Measurements from ENCODE around the gene CDH7.

The CDH7 gene

GRCh38 chr18:65906621-65907034 is 155.8 kb downstream of the CDH7 start:
- Histone ChIP-seq H3K4me1 (ENCODE audit: insufficient read depth, low read length) (no peaks in the 10 kb centered on the region), H2AFZ (ENCODE audit: low read depth, low read length) (no peak overlapping the region), H4K20me1 (ENCODE audit: insufficient read depth, low read length) (no peaks in the 10 kb centered on the region), H3K79me2 (ENCODE audit: insufficient read depth, low read length) (no peaks in the 10 kb centered on the region), H3K9me3 (ENCODE audit: insufficient read depth, low read length, severe bottlenecking) (no peaks in the 10 kb centered on the region), H3K27ac (ENCODE audit: low read length) (no peak overlapping the region), H3K4me2 (ENCODE audit: insufficient read depth, low read length) (no peak overlapping the region), H3K36me3 (ENCODE audit: insufficient read depth, low read length) (no peaks in the 10 kb centered on the region), H3K27me3 (ENCODE audit: insufficient read depth, low read length, poor library complexity) (no peaks in the 10 kb centered on the region), H3K9ac (ENCODE audit: low read depth, low read length) (no peak overlapping the region), H3K4me3 (ENCODE audit: low read depth in 1 of 2, low read length in 2 of 2) (no peak overlapping the region)
- no peak for DNase-seq
- no peak for ATAC-seq (ENCODE audit: insufficient read depth, low read depth)
- TF ChIP-seq CTCF (IDR thresholded peaks at IDR 0.05; ENCODE audit: borderline replicate concordance, extremely low read depth, low read length, poor library complexity, severe bottlenecking) = no peak
- no peak for TF ChIP-seq EZH2 (IDR thresholded peaks at IDR 0.05; ENCODE audit: borderline replicate concordance, low read depth, low read length, severe bottlenecking)

GRCh38 chr18:65907281-65907680 is 156.5 kb downstream of the CDH7 start:
- Histone ChIP-seq H3K9me3 (ENCODE audit: insufficient read depth, low read length, severe bottlenecking) (no peaks in the 10 kb centered on the region), H3K4me1 (ENCODE audit: insufficient read depth, low read length) (no peaks in the 10 kb centered on the region), H3K4me2 (ENCODE audit: insufficient read depth, low read length) (no peak overlapping the region), H3K27me3 (ENCODE audit: insufficient read depth, low read length, poor library complexity) (no peaks in the 10 kb centered on the region), H4K20me1 (ENCODE audit: insufficient read depth, low read length) (no peaks in the 10 kb centered on the region), H3K27ac (ENCODE audit: low read length) (no peak overlapping the region), H3K79me2 (ENCODE audit: insufficient read depth, low read length) (no peaks in the 10 kb centered on the region), H3K4me3 (ENCODE audit: low read depth in 1 of 2, low read length in 2 of 2) (no peak overlapping the region), H2AFZ (ENCODE audit: low read depth, low read length) (no peak overlapping the region), H3K36me3 (ENCODE audit: insufficient read depth, low read length) (no peaks in the 10 kb centered on the region), H3K9ac (ENCODE audit: low read depth, low read length) (no peak overlapping the region)
- no peak for TF ChIP-seq EZH2 (IDR thresholded peaks at IDR 0.05; ENCODE audit: borderline replicate concordance, low read depth, low read length, severe bottlenecking)
- no peak for TF ChIP-seq CTCF (IDR thresholded peaks at IDR 0.05; ENCODE audit: borderline replicate concordance, extremely low read depth, low read length, poor library complexity, severe bottlenecking)
- DNase-seq = no peak
- no peak for ATAC-seq (ENCODE audit: insufficient read depth, low read depth)

DNA sequence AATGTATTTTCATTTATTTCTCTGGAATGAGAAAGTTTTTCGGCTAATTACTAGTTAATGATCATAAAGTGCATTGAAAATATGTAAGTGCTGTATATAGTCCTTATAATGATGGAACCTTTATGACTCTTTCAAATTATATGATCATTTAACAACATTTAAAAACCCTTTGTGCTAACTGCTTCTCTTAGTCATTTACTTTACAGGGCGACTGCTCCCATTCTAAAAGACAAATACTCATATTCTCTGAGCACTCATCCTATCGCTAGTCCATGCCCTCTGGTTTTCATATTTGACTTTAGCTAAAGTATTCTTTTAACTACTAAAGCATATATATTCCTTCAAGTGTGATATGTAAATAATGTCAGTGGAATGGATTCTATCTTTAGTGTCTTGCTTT is 168.2 kb downstream of the CDH7 start:
- no peaks in the 10 kb centered on the region for H3K27me3 ChIP-seq (ENCODE audit: insufficient read depth, low read length, poor library complexity)
- H3K4me2 ChIP-seq (ENCODE audit: insufficient read depth, low read length) = no peak overlapping the region
- H3K4me3 ChIP-seq (ENCODE audit: low read depth in 1 of 2, low read length in 2 of 2) = no peak overlapping the region
- DNase-seq (no peak), ATAC-seq (ENCODE audit: insufficient read depth, low read depth) (no peak)
- H3K4me1 ChIP-seq (ENCODE audit: insufficient read depth, low read length) = no peaks in the 10 kb centered on the region
- no peak overlapping the region for H3K27ac ChIP-seq (ENCODE audit: low read length)
- H2AFZ ChIP-seq (ENCODE audit: low read depth, low read length) = no peak overlapping the region
- no peak overlapping the region for H3K9ac ChIP-seq (ENCODE audit: low read depth, low read length)
- H3K79me2 ChIP-seq (ENCODE audit: insufficient read depth, low read length) = no peaks in the 10 kb centered on the region
- H3K9me3 ChIP-seq (ENCODE audit: insufficient read depth, low read length, severe bottlenecking) = no peaks in the 10 kb centered on the region
- no peaks in the 10 kb centered on the region for H3K36me3 ChIP-seq (ENCODE audit: insufficient read depth, low read length)
- TF ChIP-seq EZH2 (IDR thresholded peaks at IDR 0.05; ENCODE audit: borderline replicate concordance, low read depth, low read length, severe bottlenecking) = no peak
- TF ChIP-seq CTCF (IDR thresholded peaks at IDR 0.05; ENCODE audit: borderline replicate concordance, extremely low read depth, low read length, poor library complexity, severe bottlenecking) = no peak
- H4K20me1 ChIP-seq (ENCODE audit: insufficient read depth, low read length) = no peaks in the 10 kb centered on the region

DNA sequence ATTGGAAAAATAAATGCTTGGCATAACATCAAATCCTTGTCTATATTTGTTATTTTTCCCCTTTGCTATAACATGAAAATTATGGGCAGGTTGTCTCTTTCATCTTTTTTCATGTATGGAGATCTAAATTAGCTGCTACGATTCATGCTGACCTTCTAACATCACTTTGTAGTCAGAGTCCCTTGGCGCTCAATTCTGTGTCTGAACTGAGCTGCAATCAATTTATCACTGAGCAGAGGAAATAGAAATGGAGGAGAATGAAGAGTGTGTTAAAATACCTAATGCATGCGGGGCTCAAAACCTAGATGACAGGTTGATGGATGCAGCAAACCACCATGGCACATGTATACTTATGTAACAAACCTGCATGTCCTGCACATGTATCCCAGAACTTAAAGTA is 168.9 kb downstream of the CDH7 start:
- H3K4me2 ChIP-seq (ENCODE audit: insufficient read depth, low read length) = no peak overlapping the region
- H3K9me3 ChIP-seq (ENCODE audit: insufficient read depth, low read length, severe bottlenecking) = no peaks in the 10 kb centered on the region
- H3K4me1 ChIP-seq (ENCODE audit: insufficient read depth, low read length) = no peaks in the 10 kb centered on the region
- no peak overlapping the region for H3K9ac ChIP-seq (ENCODE audit: low read depth, low read length)
- no peaks in the 10 kb centered on the region for H3K27me3 ChIP-seq (ENCODE audit: insufficient read depth, low read length, poor library complexity)
- no peaks in the 10 kb centered on the region for H3K79me2 ChIP-seq (ENCODE audit: insufficient read depth, low read length)
- H3K27ac ChIP-seq (ENCODE audit: low read length) = no peak overlapping the region
- no peak for ATAC-seq (ENCODE audit: insufficient read depth, low read depth)
- no peaks in the 10 kb centered on the region for H4K20me1 ChIP-seq (ENCODE audit: insufficient read depth, low read length)
- no peak overlapping the region for H3K4me3 ChIP-seq (ENCODE audit: low read depth in 1 of 2, low read length in 2 of 2)
- H3K36me3 ChIP-seq (ENCODE audit: insufficient read depth, low read length) = no peaks in the 10 kb centered on the region
- TF ChIP-seq CTCF (IDR thresholded peaks at IDR 0.05; ENCODE audit: borderline replicate concordance, extremely low read depth, low read length, poor library complexity, severe bottlenecking) (no peak), EZH2 (IDR thresholded peaks at IDR 0.05; ENCODE audit: borderline replicate concordance, low read depth, low read length, severe bottlenecking) (no peak)
- H2AFZ ChIP-seq (ENCODE audit: low read depth, low read length) = no peak overlapping the region
- DNase-seq = no peak

Measured in DND-41 (cell line).